GM18508 (cell line): ENCODE data around the gene NCOR2.

ENCODE experiments used
- ATAC-seq: cut with Tn5 transposase; IDR thresholded peaks from one replicate; pipeline ENCODE4 v1.9.1; 2021; ENCODE audit warnings: moderate number of reproducible peaks; ENCODE audit not compliant: insufficient read depth, unreplicated experiment

The NCOR2 gene

DNA sequence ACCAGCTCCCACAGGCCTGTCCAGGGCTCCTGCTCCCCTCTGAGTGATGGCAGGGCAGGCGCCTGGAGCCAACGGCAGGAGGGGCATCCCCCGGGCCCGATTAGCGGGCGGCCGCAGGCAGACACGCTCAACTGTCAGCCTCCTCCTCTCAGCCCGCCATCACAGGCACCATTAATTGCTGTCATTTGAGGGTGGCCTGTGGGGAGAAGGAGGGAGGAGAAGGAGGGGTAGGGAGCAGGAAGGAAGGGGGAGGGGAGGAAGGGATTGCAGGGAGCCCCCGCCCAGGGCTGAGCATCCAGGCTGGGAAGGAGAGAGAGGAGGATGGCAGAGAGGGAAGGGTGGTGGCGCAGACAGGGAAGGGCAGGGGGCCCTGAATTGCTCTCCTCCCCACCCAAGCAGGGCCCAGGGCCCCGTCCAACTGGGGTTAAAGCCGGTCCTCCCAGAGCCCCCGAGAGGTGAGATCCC lies 36.1 kb downstream of the NCOR2 start:
- no peak for ATAC-seq

DNA sequence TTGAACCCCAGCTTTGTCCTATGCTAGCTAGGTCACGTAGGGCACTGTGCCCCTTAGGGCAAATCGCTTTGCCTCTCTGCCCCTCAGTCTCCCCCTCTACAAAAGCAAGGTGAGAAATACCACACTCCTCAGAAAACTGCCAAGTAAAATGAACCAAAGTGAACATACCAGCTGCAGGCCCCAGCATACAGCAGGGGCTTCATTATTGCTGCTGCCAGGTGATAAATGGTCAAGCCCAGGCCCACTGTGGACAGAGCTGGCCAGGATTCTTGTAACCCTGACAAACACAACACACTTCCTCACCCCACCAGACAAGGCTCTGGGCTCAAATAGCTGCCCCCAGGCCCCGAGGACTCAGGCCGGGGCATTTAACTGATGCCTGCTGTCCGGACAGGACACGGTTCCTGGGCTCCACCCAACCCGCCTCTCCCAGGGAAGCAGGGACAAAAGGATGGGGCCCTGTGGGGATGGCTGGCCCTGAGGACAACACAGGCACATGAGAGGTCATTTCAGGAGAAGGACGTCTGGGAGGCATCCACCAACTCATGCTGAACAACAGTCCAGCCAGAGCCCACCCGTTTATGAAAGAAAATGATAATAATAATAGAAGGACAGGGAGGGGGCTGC lies 36.7 kb downstream of the NCOR2 start:
- no peak for ATAC-seq

DNA sequence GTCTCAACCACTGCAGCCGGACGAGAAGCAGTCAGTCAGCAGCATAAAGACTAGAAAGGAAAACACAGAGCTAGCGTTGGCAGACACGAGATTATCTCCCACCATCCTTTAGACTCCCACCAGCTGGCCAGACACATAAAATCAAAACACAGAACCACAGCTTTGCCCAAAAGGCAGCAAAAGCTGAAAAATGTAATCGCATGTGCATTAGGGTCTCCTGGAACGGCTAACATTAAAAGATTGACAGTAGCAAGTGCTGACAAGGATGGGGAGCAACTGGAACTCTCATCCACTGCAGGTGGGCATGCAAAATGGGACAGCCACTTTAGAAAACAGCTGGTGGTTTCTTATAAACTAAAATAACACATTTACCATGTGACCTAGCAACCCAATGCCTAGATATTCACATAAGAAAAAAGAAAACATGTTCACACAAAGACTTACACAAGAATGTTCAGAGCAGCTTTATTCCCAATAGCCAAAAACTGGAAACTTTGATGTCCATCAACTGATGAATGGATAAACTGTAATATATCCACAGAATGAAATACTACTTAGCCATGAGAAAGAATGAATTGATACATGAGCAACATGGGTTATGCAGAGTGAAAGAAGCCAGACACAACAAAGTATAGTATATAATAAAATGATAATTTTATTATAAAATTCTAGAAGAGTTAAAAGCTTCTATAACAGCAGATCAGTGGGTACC lies 37.7 kb downstream of the NCOR2 start:
- ATAC-seq: no peak

DNA sequence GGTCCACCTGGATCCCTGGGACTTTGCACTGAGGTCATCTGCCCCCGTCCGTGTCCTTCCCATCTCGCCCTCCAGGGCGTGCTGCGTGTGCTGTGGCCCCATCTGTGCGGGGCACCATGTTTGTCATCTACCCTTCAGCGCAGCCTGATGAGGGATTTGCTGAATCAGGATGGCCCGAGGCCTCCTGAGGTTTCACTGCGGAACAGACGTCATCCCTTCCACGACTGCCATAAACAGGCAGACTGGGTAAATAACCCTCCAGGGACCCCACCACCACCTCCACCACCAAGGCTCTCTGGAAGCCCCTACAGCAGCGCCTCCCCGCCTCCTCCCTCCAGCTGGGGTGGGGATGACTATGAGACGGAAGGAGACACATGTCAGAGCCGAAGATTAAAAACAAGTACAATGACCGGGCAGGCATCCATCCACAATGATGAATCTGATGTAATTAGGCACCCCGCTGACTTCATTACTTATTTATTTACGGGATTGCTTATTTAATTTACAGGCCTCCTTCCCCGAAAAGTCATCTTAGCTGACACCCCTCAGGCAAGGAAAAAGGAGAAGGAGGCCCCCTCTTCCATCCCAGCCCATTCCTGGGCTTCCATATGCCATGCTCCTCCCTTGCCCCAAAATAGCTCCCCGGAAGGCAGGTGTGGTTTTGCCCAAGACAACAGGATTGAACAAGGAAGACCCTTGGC lies 39.4 kb downstream of the NCOR2 start:
- no peak for ATAC-seq

DNA sequence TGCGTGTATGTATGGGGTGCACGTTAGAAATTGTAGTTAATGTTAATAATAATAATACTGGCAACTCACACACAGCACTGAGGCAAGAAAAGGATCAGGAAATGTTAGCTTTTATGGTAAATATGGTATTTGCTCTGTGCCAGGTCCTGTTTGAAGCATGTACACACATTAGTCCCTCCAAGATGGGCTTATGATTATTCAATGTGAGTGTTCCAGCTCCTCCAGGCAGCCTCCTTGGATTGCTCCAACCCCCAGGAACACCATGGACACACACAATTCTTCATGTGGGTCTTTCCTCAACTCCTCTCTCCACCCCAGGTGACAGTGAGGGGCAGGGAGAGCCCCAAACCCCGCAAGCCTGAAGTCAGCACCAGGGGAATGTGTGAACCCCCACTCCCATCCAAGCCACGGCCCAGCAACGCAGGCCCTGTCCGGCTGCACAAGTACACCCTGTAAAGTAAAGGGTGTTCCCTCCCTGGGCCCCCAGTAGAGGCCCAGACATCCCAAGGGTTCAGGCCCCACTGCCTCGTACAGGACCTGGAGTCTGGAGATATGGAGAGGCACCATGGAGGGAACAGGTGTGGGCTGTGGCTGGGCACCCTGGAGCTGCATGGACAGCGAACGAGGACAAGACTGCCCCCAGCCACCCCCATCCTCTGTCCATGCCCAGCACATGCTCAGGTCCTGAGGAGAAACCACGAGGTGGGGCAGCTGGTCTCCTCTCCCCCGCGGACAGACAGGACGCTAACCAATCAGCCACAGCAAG lies 41.3 kb downstream of the NCOR2 start:
- no peak for ATAC-seq

DNA sequence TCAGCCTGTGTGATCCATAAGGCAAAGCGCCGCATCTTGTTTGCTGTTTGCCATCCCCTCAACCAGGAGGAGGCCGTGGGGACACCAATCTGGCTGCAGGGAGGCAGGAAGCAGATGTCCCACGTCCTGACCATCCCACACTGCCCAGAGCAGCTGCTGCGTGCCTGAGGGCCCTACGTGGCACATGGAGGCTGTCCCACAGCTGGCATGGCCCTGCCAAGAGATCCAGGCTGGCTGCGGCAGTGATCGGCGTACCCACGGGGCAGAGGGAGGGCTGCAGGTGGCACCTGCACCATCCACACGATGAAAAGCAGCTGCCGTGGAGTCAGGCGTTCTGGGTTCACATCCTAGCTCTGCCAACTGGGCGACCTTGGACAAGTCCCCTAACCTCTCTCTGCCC lies 42.0 kb downstream of the NCOR2 start:
- no peak for ATAC-seq

DNA sequence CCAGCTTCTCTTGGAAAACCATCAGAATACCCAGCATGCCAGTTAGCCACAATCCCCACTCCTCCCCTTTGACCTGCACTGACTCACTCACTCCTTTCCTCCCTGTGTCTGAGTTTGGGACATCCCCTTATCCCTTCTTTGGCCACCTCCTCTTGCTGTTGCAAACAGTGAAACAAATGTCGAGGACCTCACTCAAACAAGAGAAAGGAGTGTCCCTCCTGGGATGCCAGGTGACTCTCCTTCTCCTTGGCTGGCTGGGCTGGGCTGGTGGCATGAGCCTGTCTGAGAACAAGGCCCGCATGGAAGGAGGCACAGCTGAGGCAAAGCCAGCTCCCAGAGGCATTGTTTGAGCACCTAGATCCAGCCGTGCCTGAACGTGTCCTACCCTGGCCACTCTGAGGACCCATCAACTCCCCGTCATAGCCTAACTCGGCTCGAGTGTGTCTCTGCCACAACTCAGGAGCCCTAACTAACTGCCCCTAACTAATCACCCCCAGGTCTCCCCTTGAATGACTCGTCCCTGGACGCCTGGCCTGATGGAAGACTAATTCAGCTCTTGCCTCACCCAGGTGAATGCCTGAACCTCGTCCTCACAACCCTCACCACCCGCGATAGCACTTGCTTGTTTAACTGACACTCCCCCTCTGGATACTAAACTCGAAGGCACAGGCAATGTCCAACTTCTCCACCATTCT lies 43.0 kb downstream of the NCOR2 start:
- no peak for ATAC-seq

DNA sequence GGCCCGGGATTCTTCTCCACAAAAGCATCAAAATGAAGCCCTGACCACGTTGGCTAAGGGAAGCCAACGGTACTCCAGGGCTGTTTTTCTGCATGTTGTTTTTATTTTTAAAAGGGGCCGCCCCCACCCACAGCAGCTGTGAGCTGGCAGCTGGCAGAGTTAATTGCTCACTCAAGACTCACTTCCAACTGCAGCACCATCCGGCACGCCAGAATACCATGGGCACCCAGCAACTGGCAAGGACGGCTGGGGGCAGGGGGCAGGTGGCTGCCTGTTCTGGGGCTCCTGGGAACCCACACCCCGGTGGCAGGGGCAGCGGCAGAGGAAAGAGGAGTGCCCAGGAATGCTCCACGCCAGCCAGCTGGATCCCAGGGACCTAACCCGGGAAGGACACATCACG lies 44.3 kb downstream of the NCOR2 start:
- ATAC-seq: no peak

DNA sequence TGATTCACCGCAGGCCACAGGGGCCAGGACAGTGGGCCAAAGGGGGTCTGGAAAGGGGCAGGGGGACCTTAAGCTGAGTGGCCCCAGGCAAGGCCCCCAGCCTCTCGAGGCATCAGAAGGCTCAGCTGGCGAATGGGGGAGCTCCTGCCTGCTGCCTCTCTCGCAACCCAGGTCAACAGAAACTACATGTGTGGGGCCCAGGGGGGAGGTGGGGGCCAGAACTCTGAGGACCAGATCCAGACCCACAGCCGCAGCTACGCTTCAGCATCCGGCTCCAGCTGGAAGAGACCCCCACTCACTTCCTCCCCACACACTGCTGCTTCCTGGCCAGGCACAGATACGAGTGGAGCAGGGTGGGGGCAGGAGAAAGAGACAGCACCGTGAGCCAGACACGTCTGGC lies 46.5 kb downstream of the NCOR2 start:
- ATAC-seq: no peak

DNA sequence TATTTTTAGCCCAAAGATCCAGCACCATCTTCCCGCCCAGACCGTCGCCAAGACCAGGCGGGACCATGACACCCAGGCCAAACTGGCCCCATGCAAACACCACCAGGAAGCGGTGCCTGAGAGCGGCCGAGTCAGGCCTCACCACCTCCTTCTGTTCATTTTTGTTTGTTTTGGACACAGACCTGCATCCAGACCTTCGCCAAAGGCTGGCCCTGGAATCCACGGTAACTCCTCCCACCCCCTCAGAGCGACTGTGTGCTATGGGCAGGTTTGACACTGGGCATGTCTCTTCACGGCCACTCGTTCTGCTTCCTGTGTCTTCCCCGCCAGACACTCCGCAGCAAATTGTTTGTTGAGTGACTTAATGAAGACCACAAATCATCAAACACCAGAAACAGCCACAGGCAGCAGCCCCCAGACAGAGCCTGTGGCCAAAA lies 47.1 kb downstream of the NCOR2 start:
- ATAC-seq: no peak

DNA sequence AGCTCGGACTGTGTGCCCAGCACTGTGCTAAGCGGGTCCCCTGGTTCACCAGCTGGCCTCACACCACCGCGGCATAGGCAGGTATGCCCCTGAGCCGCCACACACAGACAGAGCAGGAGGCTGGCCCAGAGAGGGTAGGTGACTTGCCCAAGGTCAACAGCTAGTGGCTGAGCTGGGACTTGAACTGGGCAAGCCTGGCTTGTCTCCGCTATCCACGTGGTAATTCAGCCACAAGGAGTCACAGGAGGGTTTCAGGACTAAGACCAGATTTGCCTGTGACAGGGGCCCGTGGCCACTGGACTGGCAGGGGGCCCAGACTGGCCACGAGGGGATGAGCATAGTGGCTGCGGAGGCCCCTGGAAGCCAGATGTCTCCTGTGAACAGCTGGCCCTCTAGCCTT lies 47.7 kb downstream of the NCOR2 start:
- ATAC-seq: no peak

DNA sequence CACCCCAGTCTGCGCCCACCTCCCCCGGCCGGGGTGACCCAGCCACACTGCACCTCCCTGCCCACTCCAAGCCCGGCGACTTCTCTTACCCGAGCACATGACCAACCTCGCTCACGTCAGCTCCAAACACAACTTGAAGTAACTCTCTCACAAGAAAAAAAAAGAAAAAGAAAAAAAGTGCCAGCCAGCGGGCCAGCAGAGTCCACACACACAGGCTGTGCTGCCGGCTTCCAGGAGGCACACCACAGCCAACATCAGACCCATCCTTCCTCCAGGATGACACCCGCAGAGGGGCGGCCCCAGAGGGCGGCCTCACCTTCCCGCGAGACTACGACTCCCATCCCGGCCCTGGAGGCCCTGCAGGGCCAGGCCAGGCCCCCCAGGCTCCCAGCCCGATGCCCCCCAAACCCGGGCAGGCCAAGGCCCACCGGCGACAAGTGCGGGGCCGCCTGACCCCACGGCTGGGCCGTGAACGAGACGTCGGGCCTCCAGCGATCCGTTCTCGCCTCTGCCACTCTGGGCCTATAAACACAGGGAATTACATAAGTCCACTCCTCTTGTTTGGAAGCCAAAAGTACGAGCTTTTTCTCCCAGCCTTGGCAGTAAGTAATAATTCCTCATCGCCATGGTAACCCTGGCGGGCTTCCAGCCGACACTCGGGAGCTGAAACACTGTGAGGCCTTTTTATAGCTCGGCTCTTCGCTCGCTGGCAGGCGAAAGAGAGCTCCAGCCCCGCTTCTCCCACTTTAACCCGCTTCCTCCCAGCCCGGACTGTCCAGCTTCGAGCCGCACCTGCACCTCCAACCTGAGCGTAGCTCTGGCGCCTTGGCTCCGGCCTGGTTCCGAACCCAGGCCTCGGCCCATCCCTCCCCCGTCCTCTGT lies 49.1 kb downstream of the NCOR2 start:
- ATAC-seq: no peak
